Stimulated activated CD8-positive, alpha-beta memory T cell treated with anti-CD3 and anti-CD28 coated beads, Interleukin-15, amount 100 ng/mL, for 4 hours (primary cell): ENCODE data around the gene DDC.

ENCODE experiments used
- DNase-seq, 2 donors: peaks; one replicate each; pipeline ENCODE4 v3.0.0-alpha.2; 2020; ENCODE audit warnings: low read depth in 2 of 2

Gene DDC

GRCh38 chr7:50564640-50565558 lies at the start of gene DDC:
DDC (minus strand) TSS chr7:50565405; CDS start chr7:50544085, 21,320 bp downstream.
- DNase-seq = no peak

- no peak for DNase-seq
Observed at GRCh38 chr7:50613473-50613872, 48.3 kb upstream of the DDC start.

- DNase-seq = no peak
Observed at GRCh38 chr7:50612704-50613103, 47.5 kb upstream of the DDC start.

GRCh38 chr7:50610521-50611277 lies 45.5 kb upstream of the DDC start:
- DNase-seq = peak in 1 of 2 donors; percentile 10

GRCh38 chr7:50608196-50608906 lies 43.1 kb upstream of the DDC start:
- DNase-seq = no peak

- DNase-seq = no peak
Observed at GRCh38 chr7:50607524-50608125, 42.4 kb upstream of the DDC start.

GRCh38 chr7:50605059-50605458 lies 39.9 kb upstream of the DDC start:
- no peak for DNase-seq

- DNase-seq = no peak
Observed at GRCh38 chr7:50603287-50603686, 38.1 kb upstream of the DDC start.

- DNase-seq = no peak
Observed at GRCh38 chr7:50599385-50599784, 34.2 kb upstream of the DDC start.

GRCh38 chr7:50598460-50599343 lies 33.5 kb upstream of the DDC start:
- DNase-seq = no peak

- DNase-seq = no peak
Observed at GRCh38 chr7:50596484-50596883, 31.3 kb upstream of the DDC start.

- DNase-seq = no peak
Observed at GRCh38 chr7:50595491-50596102, 30.4 kb upstream of the DDC start.

GRCh38 chr7:50594734-50595485 lies 29.7 kb upstream of the DDC start:
- no peak for DNase-seq

- no peak for DNase-seq
Observed at GRCh38 chr7:50594136-50594535, 28.9 kb upstream of the DDC start.

- DNase-seq = no peak
Observed at GRCh38 chr7:50592940-50593339, 27.7 kb upstream of the DDC start.

- no peak for DNase-seq
Observed at GRCh38 chr7:50591480-50592438, 26.6 kb upstream of the DDC start.

- DNase-seq = no peak
Observed at GRCh38 chr7:50591098-50591479, 25.9 kb upstream of the DDC start.

- no peak for DNase-seq
Observed at GRCh38 chr7:50590535-50590934, 25.3 kb upstream of the DDC start.
